GM21717 (cell line): ENCODE measurements around the gene DNAH8.

ENCODE experiments used
- ATAC-seq: cut with Tn5 transposase; IDR thresholded peaks from one replicate; pipeline ENCODE4 v1.9.1; 2021; ENCODE audit warnings: mild to moderate bottlenecking, moderate library complexity; ENCODE audit not compliant: unreplicated experiment

DNAH8 gene

DNA sequence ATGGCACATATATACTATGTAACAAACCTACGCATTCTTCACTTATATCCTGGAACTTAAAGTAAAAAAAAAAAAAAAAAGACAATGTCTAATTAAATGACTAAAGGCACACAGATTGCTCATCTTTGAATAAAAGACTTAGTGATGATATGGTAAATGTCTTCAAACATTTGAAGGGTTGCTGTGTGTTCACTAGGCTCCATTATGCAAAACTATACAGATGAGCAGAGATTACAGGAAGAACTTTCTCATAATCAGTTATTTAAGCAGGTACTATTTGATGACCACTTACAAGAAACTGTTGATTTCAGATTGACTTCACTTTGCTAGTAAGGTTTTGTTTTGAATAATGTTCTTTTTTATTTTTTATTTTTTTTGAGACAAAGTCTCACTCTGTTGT lies 34.4 kb downstream of the DNAH8 start:
- ATAC-seq: no peak

DNA sequence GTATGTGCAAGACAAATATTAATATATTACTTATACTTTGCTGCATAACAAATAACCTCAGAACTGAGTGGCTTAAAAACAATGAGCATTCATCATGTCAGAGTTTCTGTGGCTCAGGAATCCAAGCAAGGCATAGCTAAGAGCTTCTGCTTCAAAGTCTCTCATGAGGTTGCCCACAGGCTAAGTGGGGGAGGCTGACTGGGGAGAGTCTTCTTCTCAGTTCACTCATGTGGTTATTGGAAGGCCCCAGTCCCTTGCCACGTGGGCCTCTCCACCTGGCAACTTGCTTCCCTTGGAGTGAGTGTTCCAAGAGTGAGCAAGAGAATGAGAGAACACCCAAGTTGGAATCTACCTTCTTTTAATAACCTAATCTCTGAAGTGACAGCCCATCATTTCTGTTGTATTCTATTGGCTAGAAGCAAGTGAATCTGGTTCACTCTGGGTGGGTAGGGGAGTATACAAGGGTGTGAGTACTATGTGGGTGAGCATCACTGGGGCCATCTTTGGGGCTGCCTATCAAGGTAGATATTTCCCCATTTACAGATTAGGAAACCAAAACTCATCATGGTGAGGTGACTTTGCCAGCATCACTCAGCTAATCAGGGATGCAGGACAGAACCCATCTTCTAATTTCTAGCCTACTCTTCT lies 36.0 kb downstream of the DNAH8 start:
- no peak for ATAC-seq

GRCh38 chr6:38753707-38754106 lies 38.6 kb downstream of the DNAH8 start:
- ATAC-seq: no peak

GRCh38 chr6:38755207-38755606 lies 40.1 kb downstream of the DNAH8 start:
- ATAC-seq: no peak

DNA sequence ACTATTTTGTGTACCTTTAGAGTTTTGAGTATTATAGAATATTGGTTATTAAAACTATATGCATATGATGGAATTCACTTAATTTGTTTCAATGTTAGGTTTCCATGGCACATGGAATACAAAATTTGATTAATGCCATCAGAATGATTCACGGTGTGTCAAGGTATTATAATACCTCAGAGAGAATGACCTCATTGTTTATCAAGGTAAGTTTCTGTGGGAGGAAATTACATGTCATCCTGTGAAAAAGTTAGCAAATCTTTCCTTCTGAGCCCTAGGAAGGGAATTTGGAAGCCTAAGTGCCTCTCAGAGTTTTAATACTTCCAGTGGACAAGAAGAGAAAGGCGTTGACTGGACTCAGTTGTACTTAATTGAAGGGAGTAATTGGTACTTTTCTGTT lies 40.8 kb downstream of the DNAH8 start:
- no peak for ATAC-seq

DNA sequence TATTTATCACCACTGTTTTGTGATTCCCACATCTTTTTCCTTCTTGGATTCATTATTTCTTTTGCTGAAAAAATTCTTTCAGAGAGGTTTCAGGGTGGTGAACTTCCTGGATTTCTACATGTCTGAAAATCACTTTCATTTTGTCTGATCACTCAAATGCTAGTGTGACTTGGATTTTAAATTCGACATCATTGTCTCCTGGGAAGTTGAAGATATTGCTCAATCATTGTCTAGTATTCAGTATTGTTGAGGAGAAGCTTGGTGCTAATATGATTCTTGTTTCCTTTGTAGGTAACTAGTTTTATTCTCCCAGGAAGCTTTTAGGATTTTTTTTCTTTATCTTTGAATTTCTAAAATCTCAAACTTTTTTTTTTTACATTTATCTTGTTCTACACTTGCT lies 45.0 kb downstream of the DNAH8 start:
- ATAC-seq: no peak

GRCh38 chr6:38762848-38763247 lies 47.7 kb downstream of the DNAH8 start:
- no peak for ATAC-seq

DNA sequence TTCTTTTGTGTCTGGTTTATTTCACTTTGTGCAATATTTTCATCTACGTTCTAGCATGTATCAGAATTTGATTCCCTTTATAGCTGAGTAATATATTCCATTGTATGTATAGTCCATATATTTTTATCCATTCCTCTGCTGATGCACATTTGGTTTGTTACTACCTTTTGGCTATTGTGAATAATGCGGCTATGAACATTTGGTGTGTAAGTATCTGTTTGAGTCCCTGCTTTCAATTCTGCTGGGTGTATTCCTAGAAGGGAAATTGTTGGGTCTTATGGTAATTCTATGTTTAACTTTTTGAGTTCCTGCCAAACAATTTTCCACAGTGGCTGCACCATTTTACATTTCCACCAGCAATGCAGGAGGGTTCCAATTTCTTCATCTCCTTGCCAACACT lies 52.4 kb downstream of the DNAH8 start:
- no peak for ATAC-seq

DNA sequence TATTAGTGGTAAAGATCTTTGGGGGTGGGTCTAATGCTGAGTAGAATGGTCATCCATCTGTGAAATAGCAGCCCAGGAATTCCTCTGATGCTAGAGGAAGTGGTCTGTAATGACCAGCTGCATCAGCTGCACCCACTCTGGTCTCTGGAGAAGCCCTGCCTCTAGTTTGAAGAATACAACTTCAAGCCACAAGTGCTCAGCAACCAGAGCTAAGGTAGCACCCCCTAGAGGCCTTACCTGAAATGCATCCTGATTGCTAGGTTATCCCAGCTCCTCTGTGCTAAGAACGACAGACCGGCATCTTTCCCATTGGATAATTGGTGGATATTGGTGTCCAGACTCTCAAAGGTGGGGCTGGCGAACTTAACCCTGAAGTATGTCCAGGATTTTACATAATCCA lies 58.2 kb downstream of the DNAH8 start:
- no peak for ATAC-seq

GRCh38 chr6:38774929-38775707 lies 60.0 kb downstream of the DNAH8 start:
- ATAC-seq: no peak

DNA sequence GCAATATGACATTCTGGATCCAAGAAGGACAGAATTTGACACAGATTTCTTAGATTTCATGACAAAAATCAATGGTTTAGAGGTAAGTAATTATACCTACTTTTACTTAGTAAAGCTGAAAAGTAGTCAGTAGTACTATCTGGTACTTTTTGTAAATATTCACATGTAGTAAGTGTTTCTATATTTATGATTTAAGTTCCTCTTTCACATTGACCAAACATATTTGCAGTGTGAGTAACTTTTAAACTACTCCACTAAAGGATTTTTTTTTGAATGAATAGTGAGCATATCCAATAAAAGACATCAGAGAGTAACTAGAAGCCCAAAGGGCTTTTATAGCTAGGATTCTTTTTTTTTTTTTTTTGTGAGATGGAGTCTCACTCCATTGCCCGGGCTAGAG lies 60.8 kb downstream of the DNAH8 start:
- no peak for ATAC-seq

- ATAC-seq: no peak
These were observed 61.4 kb downstream of the DNAH8 start for GRCh38 chr6:38776515-38776914.

- ATAC-seq: no peak
These were observed 64.4 kb downstream of the DNAH8 start for GRCh38 chr6:38779310-38780062.

- ATAC-seq: no peak
These were observed 67.5 kb downstream of the DNAH8 start for GRCh38 chr6:38782616-38783015.

DNA sequence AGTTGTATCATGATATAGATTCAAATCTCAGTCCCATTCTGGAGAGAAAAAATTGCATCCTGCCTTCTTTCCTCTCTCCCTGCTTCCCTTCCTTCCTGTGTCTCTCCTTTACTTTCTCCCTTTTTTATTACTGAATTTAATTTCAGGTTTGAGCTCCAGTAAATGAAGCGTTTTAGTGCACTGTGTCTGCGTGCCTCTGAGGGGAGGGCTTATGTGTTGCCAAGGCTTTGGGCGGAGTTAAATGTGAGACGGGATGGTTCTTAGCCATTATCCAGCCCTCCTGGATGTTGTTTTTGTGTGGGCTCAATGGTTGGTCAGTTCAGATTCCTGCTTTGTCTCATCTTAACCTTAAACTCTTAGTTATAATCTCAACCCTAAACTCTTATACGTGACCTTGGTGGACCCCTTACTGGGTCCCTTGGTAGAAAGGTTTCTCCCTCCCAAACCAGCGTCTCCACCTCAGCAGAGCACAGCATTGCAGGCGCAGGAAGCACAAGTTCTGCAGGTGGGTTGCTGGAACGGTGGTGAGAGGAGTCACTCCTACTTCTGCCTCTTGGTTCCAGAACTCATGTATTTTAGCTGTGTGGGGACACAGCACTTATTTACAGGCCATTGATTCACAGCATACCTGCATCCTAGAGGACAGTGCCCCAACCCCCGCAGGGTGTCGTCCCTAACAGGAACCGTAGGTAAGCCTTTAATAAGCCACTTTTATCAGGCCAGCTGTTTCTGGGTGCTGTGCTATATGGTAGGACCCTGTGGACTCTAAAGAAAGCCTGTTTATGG lies 68.5 kb downstream of the DNAH8 start:
- no peak for ATAC-seq

DNA sequence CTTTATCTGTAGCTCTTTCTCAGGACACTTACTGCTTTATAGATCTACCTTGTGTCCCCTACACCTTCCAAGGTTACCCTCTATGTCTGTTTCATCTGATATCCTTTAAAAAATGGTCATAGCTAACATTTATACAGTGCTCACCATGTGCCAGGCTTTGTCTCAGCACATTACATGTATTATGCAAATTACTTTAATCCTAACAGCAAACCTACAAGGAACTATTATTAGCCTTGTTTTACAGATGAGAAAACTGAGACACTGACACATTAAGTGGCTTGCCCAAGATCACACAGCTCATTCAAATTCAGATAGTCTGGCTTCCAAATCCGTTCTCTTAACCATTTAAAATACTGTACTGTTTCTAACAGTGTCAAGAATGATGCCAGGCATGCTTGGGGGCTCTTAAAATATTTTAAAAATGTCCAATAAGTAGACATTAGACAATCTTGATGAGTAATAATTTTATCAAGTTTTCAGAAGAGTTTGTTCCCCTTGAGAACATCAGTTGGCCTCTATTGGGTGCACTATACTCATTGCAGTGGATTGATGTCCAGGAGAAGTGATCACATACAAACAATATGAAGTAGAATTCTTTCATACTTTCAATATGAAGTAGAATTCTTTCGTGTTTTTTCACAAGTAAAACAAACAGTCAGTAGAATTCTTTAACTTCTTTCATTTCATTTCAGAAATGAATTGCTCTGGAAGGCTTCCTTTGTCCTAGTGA lies 69.6 kb downstream of the DNAH8 start:
- ATAC-seq: no peak

- ATAC-seq: no peak
These were observed 71.4 kb downstream of the DNAH8 start for GRCh38 chr6:38786486-38786885.

DNA sequence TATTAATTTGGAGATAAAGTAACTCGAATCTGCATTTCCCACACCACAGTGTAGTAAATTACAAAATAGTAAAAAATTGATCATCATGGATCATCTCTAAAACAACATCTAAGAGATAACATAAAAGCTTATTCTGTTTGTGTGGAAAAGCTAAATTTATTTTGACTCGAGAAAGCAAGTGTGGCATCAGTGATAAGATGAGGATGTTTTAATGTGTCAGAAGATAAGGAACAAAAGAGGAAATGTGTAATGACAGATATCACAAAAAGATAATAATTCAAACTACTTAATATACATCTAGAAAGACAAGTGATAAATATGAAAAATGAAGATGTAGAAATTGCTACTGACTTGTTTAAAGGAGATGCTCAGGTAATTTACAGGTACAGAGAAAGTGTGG lies 74.1 kb downstream of the DNAH8 start:
- no peak for ATAC-seq

DNA sequence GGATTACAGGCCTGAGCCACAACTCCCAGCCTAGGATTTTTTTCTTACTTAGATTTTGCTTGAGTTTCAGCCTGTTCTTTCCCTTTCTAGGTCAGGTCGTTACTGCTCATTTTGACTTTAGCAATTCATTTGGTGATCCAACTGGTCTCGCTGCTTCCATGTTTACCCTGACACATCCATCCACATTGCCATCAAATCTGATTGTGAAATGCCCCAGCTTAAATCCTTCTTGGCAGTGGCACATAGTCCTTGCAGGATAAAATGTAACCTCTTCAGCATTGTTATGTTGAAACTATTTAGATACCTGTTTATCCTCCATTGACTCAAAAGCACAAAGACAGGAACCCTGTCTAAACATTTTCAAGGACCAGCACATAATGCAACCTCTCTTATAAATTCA lies 77.2 kb downstream of the DNAH8 start:
- ATAC-seq: no peak

GRCh38 chr6:38794682-38795081 lies 79.6 kb downstream of the DNAH8 start:
- no peak for ATAC-seq

DNA sequence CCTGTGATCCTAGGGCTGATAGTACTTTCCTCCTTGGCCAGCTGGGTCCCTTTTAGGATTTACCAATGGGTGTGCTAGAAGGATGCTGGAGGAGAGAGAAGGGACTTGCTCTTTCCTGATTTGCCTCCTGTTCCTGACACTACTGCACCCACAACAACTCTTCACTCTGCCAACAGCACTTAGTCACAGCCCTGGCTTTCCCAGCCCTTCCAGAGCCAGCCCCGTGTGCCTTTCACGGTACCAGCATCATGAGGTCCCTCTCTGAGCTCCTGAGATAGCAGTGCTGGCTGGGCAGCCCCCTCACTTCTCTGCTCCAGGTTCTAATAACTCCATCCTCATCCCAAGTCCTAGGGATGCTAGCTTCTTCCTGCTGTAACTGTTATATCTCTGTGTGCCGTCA lies 80.9 kb downstream of the DNAH8 start:
- no peak for ATAC-seq
